DMS53 treated with DMSO at 0.1 percent for 48 hours (cell line): ENCODE results near the gene BFAR.
"Not testable (repeated sequence)": the region's sequence is repeated elsewhere in the genome, so short reads cannot be mapped to it uniquely, and the experiment has no call there.

Source experiments
- DNase-seq: peaks from one replicate; lab custom pipeline; 2025; ENCODE audit not compliant: unreplicated experiment; lab: John Stamatoyannopoulos, UW

BFAR gene

DNA sequence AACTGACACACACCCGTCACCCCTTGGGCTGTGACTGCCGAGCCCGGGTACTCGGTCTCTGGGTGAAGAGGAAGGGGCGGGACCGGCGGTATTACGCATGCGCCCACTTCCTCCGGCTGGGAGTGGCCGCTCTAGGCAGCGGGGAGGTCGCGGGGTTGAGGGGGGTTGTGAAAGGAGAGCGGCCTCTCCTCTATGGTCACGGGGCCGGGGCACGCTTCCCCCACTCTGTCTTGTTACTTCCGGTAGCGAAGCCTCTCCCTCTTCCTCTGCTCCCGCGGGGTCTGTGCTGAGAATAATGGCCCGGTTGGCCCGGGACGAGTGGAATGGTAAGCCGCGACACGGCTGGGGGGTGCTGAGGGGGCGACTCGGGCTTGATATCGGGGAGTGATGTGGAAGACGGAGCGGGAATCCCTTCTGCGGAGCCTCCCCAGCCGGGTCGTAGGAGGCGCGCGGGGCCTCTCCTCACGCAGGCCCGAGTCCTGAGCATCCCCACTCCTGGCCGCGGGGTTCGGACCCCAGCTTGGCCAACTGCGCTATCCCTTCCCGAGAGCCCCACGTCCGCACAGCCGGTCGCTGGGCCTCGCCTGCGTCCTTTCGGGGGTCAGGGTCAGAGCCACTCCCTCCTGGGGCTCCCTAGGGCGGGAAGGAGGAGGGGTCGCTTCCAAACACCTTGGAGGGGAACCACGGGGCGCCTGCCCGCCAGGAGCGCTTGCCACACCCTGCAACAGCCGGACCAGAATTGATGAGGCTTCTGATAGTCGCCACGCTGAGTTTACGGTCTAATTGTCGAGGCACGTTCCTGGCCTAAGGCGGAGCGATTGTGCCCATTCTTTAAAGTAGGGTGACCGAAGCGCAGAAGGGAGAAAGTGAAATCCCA, at the start of gene BFAR:
Gene BFAR (plus strand): TSS at position 259 of the 877 bp plus-strand sequence. CDS start 11,396 bp downstream, outside the sequence.
- DNase-seq, result peak; percentile 89

DNA sequence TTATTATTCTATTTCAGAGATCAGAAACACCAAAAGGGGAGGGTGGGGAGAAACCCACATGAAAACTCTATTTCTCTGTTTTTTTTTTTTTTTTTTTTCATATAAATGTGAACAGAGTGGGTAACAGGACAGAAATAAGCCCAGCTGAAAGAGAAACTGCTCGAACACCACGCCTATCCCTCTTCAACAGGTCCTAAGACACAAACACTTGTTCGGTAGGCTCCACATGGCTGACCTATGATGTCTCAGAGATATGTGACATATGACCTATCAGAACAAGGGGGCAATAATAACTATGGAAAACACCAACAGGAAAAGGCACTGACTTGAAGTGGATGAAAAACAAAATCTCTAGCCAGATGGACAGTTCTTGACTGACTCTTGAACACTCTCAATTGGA, 47.5 kb upstream of the BFAR start:
- DNase-seq, result no peak

DNA sequence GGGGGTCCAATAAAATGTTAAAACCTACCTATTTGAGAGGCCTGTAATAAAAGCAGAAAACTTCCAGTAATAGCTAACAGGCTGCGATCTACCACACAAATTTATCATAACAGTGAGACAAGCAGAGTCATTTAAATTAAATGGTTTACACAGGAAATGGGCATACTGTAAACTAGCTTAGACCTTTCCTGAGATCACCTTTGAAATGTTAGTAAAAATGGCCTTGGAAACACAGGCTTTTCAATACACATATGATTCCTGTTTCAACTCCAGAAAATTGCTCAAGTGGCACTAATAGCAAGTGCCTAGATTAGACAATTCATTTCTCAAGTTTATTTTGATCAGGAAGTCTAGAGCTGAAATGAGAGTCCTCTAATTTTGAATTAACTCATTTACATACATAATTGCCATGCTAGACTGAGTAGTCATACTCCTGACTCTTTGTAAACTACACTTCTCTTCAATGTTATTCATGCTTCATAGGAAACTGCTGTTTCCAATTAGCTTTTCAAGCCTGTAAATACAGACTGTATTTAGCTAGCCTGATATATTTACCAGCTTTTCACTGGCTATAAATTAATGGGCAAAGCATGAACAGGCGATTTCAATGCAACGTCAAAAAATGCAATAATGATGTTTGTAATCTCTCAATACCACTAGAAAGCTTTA, 46.0 kb upstream of the BFAR start:
- no peak for DNase-seq

DNA sequence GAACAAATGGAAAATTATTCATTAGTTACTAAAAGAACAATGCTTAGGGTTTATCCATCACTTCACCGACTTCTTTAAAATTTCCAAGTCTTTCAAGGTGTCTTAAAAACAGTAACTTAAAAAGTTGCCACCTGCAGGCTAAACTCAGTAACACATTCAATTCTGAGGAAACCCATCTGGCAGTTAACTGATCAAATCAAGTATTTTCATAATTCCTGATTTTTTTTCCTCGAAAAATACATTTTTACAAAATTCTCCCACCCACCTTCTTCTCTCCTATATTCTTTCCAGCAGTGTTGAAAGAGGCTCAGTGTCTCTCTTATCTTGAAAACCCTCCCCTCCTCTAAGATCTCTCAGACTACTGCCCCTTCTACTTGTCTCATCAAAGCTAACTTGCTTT, 32.6 kb upstream of the BFAR start:
- DNase-seq, result no peak

DNA sequence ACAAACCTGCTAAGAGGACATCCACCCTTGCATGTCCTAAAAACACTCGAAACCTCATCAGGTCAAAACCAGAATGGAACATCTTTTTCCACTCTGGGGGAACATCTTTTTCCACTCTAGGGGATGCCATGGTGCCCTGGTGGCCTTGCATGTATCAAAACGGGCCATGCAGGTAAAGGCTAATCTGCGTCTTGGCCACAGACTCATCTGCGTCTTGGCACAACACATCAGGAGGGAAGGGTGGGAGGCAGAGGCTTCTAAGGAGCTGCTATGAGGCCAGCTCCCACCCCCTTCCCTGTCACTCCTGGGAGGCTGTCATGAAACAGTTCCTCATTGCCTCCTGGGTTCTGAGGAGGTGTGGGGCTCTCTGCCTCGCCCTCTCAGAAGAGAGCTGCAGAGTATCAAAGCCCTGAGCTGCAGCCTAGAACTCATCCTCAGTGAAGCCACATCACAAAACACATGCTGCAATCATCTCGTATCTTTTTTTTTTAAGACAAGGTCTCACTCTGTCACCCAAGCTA, 30.2 kb upstream of the BFAR start:
- DNase-seq, result no peak

DNA sequence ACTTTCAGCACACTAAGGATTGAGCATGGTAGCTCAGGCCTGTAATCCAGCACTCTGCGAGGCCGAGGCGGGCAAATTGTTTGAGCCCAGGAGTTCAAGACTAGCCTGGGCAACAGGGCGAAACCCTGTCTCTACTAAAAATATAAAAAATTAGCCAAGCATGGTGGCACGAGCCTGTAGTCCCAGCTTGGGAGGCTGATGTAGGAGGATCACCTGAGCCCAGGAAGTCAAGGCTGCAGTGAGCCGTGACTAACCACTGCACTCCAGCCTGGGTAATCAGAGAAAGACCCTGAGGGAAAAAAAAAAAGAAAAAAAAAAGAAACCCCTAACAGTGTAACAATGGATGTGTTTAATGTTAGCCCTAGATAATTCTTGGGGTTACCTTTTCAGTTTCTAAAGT, 26.6 kb upstream of the BFAR start:
- DNase-seq, result no peak

- DNase-seq, result no peak
Measured at GRCh38 chr16:14608111-14608566, 24.6 kb upstream of the BFAR start.

GRCh38 chr16:14608604-14609003, 24.1 kb upstream of the BFAR start:
- no peak for DNase-seq

GRCh38 chr16:14609716-14610115, 23.0 kb upstream of the BFAR start:
- no peak for DNase-seq

DNA sequence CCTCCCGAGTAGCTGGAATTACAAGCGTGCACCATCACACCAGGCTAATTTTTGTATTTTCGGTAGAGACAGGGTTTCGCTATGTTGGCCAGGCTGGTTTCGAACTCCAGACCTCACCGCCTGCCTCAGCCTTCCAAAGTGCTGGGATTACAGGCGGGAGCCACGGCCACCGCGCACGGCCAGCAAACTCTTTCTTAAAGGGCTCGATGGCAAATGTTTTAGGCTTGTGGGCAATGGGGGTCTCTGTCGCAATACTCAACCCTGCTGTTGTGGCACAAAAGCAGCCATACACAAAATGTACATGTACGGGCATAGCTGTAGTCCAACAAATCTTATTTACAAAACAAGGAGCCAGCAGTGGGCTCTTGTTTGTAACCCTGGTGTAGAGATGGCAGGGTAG, 21.1 kb upstream of the BFAR start:
- DNase-seq, result no peak

DNA sequence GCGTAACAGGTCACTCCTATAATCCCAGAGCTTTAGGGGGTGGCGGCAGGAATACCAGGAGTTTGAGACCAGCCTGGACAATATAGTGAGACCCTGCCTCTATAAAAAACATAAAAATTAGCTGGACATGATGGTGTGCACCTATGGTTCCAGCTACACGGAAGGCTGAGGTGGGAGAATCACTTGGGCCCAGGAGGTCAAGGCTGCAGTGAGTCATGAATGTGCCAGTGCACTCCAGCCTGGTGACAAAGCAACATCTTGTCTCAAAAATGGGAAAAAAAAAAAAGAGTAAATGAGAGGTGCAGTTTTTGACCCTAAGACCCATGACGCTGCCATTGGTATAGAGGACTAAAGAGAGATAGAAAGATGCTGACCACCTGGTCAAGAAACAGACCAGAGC, 18.8 kb upstream of the BFAR start:
- no peak for DNase-seq

GRCh38 chr16:14616280-14616679, 16.5 kb upstream of the BFAR start:
- no peak for DNase-seq

DNA sequence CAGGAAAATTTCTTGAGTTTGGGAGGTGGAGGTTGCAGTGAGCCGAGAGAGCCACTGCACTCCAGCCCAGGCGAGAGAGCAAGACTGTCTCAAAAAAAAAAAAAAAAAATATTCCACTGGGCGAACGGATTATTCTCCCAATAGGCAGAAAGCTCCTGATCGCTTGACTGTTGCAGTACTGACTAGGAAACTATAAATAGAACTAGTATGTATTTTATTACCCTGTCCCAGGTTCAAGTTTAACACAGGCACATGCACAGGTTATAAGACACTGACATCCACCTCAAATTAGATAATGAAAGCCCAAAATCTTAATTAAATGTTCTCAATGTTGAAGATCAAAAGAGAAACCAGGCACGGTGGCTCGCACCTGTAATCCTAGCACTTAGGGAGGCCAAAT, 14.2 kb upstream of the BFAR start:
- DNase-seq, result no peak

- no peak for DNase-seq
Measured at GRCh38 chr16:14627078-14627477, 5.7 kb upstream of the BFAR start.

DNA sequence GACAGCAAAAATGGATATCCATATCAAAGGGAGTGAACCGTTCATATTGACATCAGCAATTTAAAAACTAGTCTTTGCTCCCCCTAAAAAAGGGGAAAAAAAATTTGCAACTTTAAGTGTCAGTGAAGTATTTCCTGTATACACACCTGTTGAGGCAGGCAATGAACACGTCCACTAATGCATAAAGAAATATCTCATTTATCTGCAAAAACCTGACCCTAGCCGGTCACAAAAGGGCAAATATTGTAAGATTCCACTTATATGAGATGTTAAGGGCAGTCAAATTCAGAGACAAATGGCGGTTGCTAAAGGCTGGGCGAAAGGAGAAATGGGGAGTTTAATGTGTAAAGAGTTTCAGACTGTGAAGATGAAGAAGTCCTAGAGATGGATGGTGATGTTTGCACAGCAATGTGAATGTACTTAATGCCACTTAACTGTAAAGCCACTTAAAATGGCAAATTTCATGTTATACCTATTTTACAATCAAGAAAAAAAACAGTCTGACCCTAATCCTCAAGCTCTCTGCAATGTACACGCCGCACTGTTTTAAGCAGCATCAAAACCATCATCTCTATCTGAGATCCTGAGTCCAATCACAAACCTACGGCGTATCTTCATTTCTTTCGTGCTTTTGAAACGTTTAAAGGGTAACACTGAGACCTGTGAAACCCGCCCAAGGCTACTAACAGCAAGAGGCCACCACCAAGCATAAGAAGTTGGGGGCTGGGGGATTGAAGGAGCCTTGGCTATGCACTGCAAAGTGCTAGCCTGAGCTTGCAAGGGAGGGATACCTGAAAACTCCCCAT, 3.7 kb upstream of the BFAR start:
- DNase-seq, result no peak

DNA sequence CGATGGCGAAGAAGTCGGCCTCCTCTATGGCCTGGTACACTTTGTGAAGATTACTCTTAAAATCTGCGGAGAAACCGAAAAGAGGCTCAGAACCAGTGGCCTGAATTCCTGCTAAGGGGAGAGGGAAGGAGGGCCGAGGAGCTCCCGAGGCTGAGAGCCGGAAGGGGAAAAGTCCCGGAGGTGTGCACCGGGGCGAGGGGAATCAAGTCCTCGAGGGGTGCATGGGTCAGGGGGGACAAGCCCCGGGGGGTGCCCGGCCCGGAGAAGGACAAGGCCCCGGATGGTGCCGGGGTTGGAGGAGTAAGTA, 3.2 kb upstream of the BFAR start:
- DNase-seq, result no peak

DNA sequence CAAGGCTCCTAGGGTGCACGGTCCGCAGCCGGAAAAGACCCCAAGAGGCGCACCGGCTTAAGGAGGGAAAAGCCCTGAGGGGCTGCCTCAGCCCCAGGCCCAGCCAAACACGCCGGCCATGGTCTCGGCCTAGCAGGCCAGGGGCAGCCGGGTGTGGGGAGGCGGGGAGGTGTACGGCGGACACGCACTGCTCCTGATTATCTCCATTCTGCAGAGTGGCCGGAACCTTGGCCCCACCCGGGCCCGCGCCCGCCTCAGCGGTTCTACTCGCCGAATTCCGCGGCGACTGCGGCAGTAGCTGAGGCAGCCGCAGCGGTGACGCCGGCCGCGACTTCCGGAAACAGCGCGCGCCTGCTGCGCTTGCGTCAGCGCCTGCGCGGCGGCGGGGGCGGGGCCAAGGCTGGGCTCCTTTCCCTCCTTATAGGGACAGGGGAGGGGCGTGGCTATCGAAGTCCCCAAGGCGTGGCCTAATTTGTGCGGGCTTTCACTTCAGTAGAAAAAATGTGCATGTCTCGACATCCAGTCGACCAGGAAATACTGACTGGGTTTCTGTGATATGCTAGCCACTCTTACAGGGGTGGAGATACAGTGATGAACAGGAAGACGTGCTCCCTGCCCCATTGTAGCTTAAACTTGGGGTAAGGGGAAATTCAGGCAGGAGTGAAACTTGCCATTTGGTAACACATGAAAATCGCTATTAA, 2.7 kb upstream of the BFAR start, which contains the start of gene PARN:
Gene PARN (minus strand): TSS at position 342 of the 701 bp plus-strand sequence. CDS start 135 bp downstream, at position 207.
- peak; percentile 95 for DNase-seq

- not testable (repeated sequence) for DNase-seq
Measured at GRCh38 chr16:14630620-14631330, 2.0 kb upstream of the BFAR start.

DNA sequence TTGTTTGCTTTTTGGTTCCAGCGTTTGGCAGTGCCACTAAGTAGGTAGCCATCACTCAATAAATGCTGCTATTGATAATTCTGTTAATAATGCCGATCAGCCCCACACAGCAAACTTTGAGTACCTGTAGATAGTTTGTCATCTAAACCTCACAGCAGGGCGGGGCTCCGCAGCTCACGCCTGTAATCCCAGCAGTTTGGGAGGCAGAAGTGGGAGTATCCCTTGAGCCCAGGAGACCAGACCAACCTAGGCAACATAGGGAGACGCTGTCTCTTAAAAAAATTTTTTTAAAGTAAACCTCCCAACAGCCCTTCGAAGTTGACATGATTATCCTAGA, 1.6 kb downstream of the BFAR start:
- DNase-seq, result no peak
